OCI-LY7 (cell line): ENCODE results near the gene HERC5. TPM values are rescaled to one million over a fixed set of nuclear protein-coding genes. Genes with fewer than 3 reads are reported as not detected.

Source experiments
- BruUV-seq: library from RNA; stranded (reverse); fragments of 400-500 nt; replicated peaks from 2 replicates; lab custom pipeline; 2021; lab: Mats Ljungman, UMichigan
- CTCF ChIA-PET: fragments of 300-600 bp; sonication (Branson Sonifier 250); formaldehyde crosslinking; loops from one replicate; lab custom pipeline; 2022; ENCODE audit warnings: antibody characterized with exemption; ENCODE audit not compliant: unreplicated experiment; lab: Charles Lee
- POLR2A ChIA-PET: fragments of 300-600 bp; sonication (Branson Sonifier 250); formaldehyde crosslinking; loops from one replicate; lab custom pipeline; 2022; ENCODE audit warnings: antibody characterized with exemption; lab: Charles Lee
- DNase-seq: peaks from one replicate; pipeline ENCODE4 v3.0.0-alpha.2; 2015; ENCODE audit warnings: low spot score
- H2AFZ ChIP-seq: fragments of 200-600 bp; sonication (generic), shearing (Covaris generic); 2 replicates; pipeline ENCODE4 v1.6.1; 2014; ENCODE audit warnings: mild to moderate bottlenecking, antibody characterized with exemption, low read length, moderate library complexity
- H3K27ac ChIP-seq: fragments of 200-600 bp; sonication (generic); 2 replicates; pipeline ENCODE4 v1.5.1; 2014; ENCODE audit warnings: mixed run types, low read depth, mild to moderate bottlenecking, moderate library complexity, low read length, inconsistent platforms; ENCODE audit not compliant: poor library complexity, severe bottlenecking
- H3K36me3 ChIP-seq: fragments of 200-600 bp; sonication (generic); 2 replicates; pipeline ENCODE4 v1.6.1; 2014; ENCODE audit warnings: mild to moderate bottlenecking, antibody characterized with exemption, low read length, moderate library complexity, mixed read lengths; ENCODE audit not compliant: insufficient read depth
- H3K4me1 ChIP-seq: fragments of 200-600 bp; sonication (generic); 2 replicates; pipeline ENCODE4 v1.5.1; 2014; ENCODE audit warnings: mild to moderate bottlenecking, low read length; ENCODE audit not compliant: insufficient read depth, poor library complexity, severe bottlenecking
- H3K4me2 ChIP-seq: fragments of 200-600 bp; sonication (generic); 2 replicates; pipeline ENCODE4 v1.6.1; 2014; ENCODE audit warnings: mild to moderate bottlenecking, low read length
- H3K4me3 ChIP-seq: fragments of 200-600 bp; sonication (generic); 2 replicates; pipeline ENCODE4 v1.5.1; 2014; ENCODE audit warnings: mild to moderate bottlenecking, low read depth, low read length; ENCODE audit not compliant: poor library complexity, severe bottlenecking
- H3K79me2 ChIP-seq: fragments of 200-600 bp; sonication (generic); 2 replicates; pipeline ENCODE4 v1.6.1; 2016; ENCODE audit warnings: low read depth, mild to moderate bottlenecking, low read length, moderate library complexity, mixed read lengths; ENCODE audit not compliant: insufficient read depth
- H3K9me2 ChIP-seq: fragments of 200-600 bp; sonication (generic); 2 replicates; pipeline ENCODE4 v1.6.1; 2016; ENCODE audit warnings: mild to moderate bottlenecking, low read length, mixed read lengths; ENCODE audit not compliant: insufficient read depth
- H3K9me3 ChIP-seq: fragments of 200-600 bp; sonication (generic); 2 replicates; pipeline ENCODE4 v1.6.1; 2014; ENCODE audit warnings: mild to moderate bottlenecking, mixed run types, low read length, mixed read lengths
- H4K20me1 ChIP-seq: fragments of 200-600 bp; sonication (generic); 2 replicates; pipeline ENCODE4 v1.6.1; 2014; ENCODE audit warnings: mild to moderate bottlenecking, antibody characterized with exemption, low read length, moderate library complexity, mixed read lengths; ENCODE audit not compliant: insufficient read depth
- EZH2phosphoT487 ChIP-seq: fragments of 200-600 bp; sonication (generic); IDR thresholded peaks from 2 replicates; pipeline ENCODE4 v1.6.1; 2018; ENCODE audit warnings: low read depth, borderline replicate concordance, mild to moderate bottlenecking, mixed run types, antibody characterized with exemption, low read length, moderate library complexity, mixed read lengths
- intact Hi-C: fragments of 100-400 bp; cut with micrococcal nuclease; formaldehyde crosslinking; loops from one replicate; pipeline ENCODE4 v1.10.0; 2022; ENCODE audit not compliant: unreplicated experiment
- total RNA-seq, 2 experiments: library from RNA; depleted of rRNA in 1 of 2; stranded (reverse); fragments of >200 nt in 1 of 2; shearing (Covaris generic) in 1 of 2; gene quantifications; 2 replicates each; pipeline ENCODE4 v1.2.3, GENCODE V29; 2014 to 2022
- TF ChIP-seq, protein P1 (sequence below): fragments of 200-600 bp; sonication (generic); conservative IDR thresholded peaks from 2 replicates; pipeline ENCODE4 v1.5.1; 2014; ENCODE audit warnings: mild to moderate bottlenecking, antibody characterized with exemption, low read length, moderate library complexity, mixed read lengths

Gene HERC5
- total RNA-seq, 2 experiments from 2014 or later = not detected

DNA sequence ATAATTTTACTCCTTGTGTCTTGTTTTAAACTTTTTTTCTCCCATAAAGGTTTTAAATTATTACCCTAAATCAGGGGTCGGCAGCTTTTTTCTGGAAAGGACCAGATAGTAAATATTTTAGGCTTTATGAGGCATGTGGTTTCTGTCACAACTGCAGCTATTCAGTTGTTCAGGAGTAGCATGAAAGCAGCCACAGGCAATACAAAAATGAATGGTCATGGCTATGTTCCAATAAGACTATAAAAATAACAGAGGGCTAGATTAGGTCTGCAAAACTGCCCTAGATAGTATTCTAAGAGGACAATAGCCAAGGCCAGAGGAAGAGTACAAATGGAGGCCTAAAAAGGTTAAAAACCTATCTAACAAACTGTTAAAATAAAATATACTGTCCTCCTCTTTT, 24.6 kb downstream of the HERC5 start:
- no peak overlapping the region for H3K4me2 ChIP-seq
- H3K79me2 ChIP-seq = no peaks in the 10 kb centered on the region

DNA sequence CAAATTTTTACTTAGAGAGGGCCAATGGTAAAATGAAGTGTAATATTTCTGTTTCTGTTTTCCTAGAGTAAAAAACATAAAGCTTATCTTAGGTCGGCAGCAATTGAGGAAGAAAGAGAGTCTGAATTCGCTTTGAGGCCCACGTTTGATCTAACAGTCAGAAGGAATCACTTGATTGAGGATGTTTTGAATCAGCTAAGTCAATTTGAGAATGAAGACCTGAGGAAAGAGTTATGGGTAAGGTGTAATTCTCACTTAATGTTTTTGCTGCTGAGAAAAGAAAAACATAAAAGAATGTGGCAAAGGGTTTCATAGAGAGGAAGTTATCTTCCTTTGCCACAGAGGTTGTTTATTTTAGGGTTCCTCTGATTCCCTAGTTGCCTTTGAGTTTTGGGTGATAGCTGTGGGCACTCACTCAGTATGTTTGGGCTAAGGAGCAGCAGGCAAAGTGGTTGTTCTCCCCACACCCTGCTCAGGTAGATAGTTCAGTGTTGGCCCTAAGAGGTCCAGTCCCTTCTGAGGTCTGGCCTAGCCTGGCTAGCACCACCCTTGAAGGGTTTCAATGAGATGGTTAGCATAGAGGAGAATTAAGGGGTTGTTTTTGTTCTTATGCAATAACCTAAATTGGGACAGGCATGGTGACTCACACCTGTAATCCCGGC, 32.3 kb downstream of the HERC5 start:
- Histone ChIP-seq H3K9me2 (no peaks in the 10 kb centered on the region), H3K4me2 (no peak overlapping the region), H3K4me1 (no peaks in the 10 kb centered on the region), H3K79me2 (no peaks in the 10 kb centered on the region), H3K36me3 (no peaks in the 10 kb centered on the region), H3K9me3 (no peaks in the 10 kb centered on the region), H2AFZ (no peak overlapping the region), H3K27ac (no peak overlapping the region), H3K4me3 (no peak overlapping the region), H4K20me1 (no peaks in the 10 kb centered on the region)
- TF ChIP-seq, protein P1, sequence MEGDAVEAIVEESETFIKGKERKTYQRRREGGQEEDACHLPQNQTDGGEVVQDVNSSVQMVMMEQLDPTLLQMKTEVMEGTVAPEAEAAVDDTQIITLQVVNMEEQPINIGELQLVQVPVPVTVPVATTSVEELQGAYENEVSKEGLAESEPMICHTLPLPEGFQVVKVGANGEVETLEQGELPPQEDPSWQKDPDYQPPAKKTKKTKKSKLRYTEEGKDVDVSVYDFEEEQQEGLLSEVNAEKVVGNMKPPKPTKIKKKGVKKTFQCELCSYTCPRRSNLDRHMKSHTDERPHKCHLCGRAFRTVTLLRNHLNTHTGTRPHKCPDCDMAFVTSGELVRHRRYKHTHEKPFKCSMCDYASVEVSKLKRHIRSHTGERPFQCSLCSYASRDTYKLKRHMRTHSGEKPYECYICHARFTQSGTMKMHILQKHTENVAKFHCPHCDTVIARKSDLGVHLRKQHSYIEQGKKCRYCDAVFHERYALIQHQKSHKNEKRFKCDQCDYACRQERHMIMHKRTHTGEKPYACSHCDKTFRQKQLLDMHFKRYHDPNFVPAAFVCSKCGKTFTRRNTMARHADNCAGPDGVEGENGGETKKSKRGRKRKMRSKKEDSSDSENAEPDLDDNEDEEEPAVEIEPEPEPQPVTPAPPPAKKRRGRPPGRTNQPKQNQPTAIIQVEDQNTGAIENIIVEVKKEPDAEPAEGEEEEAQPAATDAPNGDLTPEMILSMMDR = no peak
- no peak for TF ChIP-seq EZH2phosphoT487
- intact Hi-C loops = no loop called here
- POLR2A ChIA-PET = no interaction called here
- no peak for DNase-seq
- CTCF ChIA-PET = no interaction called here
- BruUV-seq = no TSS peak

More for the DNA sequence above, 24.6 kb downstream of the HERC5 start:
- POLR2A ChIA-PET = no interaction called here
- CTCF ChIA-PET = no interaction called here
- Histone ChIP-seq H3K9me3 (no peaks in the 10 kb centered on the region), H3K9me2 (no peaks in the 10 kb centered on the region), H3K4me1 (no peaks in the 10 kb centered on the region), H4K20me1 (no peaks in the 10 kb centered on the region), H3K4me3 (no peak overlapping the region), H3K27ac (no peak overlapping the region), H2AFZ (no peak overlapping the region), H3K36me3 (no peaks in the 10 kb centered on the region)
- no peak for DNase-seq
- BruUV-seq = no TSS peak
- no peak for TF ChIP-seq EZH2phosphoT487
- TF ChIP-seq, protein P1 = no peak
- intact Hi-C loops = no loop called here

DNA sequence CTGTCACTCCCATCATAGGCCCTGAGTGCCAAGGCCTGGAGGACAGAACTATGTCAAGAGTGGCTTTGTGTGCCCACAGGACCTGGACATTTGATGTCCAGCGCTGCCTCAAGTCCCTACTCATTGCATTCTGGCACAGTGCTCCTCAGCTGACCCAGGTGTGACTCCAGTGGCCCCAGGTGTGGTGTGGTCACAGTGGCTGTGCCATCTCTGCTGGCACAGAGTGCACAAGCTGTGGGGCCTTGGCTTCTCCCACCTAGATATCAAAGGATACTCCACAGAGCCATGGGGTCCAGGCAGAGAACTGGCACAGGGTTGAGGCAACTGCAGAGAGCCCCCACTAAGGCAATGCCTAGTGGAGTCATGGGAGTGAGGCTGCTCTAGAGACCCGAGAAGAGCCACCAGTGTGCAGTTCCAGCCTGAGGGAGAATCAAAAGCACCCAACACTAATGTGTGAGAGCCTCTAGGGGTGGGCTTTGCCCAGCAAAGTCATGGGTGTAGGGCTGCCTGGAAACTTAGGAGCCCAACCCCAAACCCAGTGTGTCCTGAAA, 41.0 kb downstream of the HERC5 start:
- DNase-seq = no peak
- BruUV-seq = no TSS peak
- Histone ChIP-seq H3K9me2 (no peaks in the 10 kb centered on the region), H3K36me3 (no peaks in the 10 kb centered on the region), H3K4me3 (no peak overlapping the region), H3K4me2 (no peak overlapping the region), H3K27ac (no peak overlapping the region), H3K79me2 (no peaks in the 10 kb centered on the region), H3K4me1 (no peaks in the 10 kb centered on the region), H2AFZ (no peak overlapping the region), H3K9me3 (no peaks in the 10 kb centered on the region), H4K20me1 (no peaks in the 10 kb centered on the region)
- TF ChIP-seq, protein P1 = no peak
- TF ChIP-seq EZH2phosphoT487 = no peak
- intact Hi-C loops = no loop called here
- ChIA-PET POLR2A (no interaction called here), CTCF (no interaction called here)
